ENCODE measurements around the gene CCDC182. TPM values are rescaled to one million over a fixed set of nuclear protein-coding genes. Genes with fewer than 3 reads are reported as not detected.

The CCDC182 gene
- total RNA-seq, 4 donors from 2014 or later = not detected

DNA sequence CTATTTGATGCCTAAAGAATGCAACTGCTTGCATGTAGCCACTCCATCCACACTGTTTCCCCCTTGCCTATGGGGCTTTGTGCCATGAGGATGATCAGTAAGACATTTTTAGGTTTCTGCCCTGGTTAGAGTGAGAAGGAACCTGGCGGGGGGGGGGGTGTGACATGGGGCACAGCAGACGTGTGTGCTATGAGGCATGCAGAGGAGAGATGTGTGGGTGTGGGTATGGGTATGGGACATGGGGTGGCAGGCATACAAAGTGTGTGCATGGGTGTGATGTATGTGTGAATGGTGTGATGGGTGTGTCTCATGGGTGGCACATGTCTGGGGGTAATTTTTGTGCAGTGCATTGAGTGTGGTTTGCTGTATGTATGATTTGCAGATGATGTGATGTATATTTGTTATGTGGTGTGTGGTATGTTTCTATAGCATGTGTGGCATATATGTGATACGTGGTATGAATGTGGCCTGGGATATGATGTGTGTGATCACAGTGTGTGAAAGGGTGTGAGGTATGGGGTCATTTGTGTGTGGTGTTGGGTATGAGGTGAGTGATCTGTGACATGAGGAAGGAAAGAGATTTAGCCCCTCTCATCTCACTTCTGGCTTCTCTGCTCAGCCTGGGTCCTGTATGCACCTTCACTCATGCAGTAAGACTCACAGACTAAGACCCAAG, 14.9 kb downstream of the CCDC182 start:
- no peak for TF ChIP-seq EP300 (IDR thresholded peaks at IDR 0.05)
- TF ChIP-seq POLR2AphosphoS5 (IDR thresholded peaks at IDR 0.05) = no peak
- TF ChIP-seq POLR2A (IDR thresholded peaks at IDR 0.05) = no peak
- TF ChIP-seq, protein P1, sequence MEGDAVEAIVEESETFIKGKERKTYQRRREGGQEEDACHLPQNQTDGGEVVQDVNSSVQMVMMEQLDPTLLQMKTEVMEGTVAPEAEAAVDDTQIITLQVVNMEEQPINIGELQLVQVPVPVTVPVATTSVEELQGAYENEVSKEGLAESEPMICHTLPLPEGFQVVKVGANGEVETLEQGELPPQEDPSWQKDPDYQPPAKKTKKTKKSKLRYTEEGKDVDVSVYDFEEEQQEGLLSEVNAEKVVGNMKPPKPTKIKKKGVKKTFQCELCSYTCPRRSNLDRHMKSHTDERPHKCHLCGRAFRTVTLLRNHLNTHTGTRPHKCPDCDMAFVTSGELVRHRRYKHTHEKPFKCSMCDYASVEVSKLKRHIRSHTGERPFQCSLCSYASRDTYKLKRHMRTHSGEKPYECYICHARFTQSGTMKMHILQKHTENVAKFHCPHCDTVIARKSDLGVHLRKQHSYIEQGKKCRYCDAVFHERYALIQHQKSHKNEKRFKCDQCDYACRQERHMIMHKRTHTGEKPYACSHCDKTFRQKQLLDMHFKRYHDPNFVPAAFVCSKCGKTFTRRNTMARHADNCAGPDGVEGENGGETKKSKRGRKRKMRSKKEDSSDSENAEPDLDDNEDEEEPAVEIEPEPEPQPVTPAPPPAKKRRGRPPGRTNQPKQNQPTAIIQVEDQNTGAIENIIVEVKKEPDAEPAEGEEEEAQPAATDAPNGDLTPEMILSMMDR (IDR thresholded peaks at IDR 0.05) = no peak
- no peaks in the 10 kb centered on the region for H3K9me3 ChIP-seq
- peaks cover 0 to 10% (median 0%) of the 10 kb centered on the region in 3 donors for H3K4me1 ChIP-seq
- H3K36me3 ChIP-seq = no peaks in the 10 kb centered on the region
- no peak overlapping the region for H3K4me3 ChIP-seq
- WGBS, 2 donors (ENCODE audit: low coverage in 1 of 2) = 86 to 98% methylated on average over 2 of the region's 3 CpGs
- H3K27ac ChIP-seq = no peak overlapping the region
- no peaks in the 10 kb centered on the region for H3K27me3 ChIP-seq
- no peak for ATAC-seq

DNA sequence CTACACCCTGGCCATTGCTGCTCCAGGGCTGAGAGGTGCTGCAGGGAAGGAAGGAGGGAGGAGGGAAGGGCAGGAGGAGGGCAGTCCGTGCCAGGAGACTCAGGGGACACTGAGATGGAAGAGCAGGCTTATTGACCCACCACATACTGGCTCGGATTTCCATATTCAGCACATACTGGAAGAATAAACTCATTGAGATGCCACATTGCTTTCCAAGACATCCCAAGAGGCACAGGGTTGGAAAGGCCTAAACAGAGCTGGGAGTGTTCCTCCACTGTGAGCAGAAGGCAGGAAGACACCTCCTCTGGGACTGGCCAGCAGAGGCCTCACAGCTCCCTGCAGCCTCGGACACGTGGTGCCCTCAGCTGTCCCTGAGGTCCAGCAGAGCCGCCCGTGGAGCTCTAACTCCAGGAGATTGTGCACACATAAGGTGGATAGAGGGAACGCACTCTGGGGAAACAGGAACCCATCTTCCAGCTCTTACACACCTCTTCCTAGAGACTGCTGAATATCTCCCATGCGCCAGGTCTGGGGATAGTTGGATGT, 17.4 kb downstream of the CCDC182 start:
- Histone ChIP-seq H3K27me3 (no peaks in the 10 kb centered on the region), H3K4me3 (no peak overlapping the region), H3K27ac (no peak overlapping the region), H3K9me3 (no peaks in the 10 kb centered on the region), H3K4me1 (peaks cover 0 to 10% (median 0%) of the 10 kb centered on the region in 3 donors), H3K36me3 (no peaks in the 10 kb centered on the region)
- ATAC-seq = no peak
- WGBS, 2 donors (ENCODE audit: low coverage in 1 of 2) = 83 to 90% methylated on average over 2 to 3 of the region's 8 CpGs
- TF ChIP-seq POLR2A (IDR thresholded peaks at IDR 0.05) (no peak), POLR2AphosphoS5 (IDR thresholded peaks at IDR 0.05) (no peak), EP300 (IDR thresholded peaks at IDR 0.05) (no peak)
- TF ChIP-seq, protein P1 (IDR thresholded peaks at IDR 0.05) = no peak

DNA sequence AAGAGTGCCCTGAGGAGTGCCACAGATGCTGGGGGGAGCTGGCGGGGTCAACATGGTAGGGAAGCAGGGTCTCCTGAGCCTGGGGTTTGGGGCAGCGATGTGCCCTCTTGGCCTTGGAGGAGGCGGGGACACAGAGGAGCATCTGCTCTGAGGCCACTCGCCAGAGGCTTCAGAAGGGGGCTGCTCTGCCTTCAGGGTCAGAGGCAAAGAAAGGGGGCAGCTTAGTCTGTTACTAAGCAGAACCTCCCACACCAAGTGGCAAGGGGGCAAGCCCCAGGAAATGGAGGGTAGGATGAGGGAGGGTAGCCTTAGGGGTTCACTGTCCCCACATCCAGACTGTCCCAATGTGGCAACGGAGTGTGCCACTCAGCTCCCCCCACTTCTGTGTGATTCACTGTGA, 18.3 kb downstream of the CCDC182 start:
- Histone ChIP-seq H3K4me3 (no peak overlapping the region), H3K27ac (no peak overlapping the region), H3K36me3 (no peaks in the 10 kb centered on the region), H3K27me3 (no peaks in the 10 kb centered on the region), H3K9me3 (no peaks in the 10 kb centered on the region), H3K4me1 (peaks cover 0 to 5% (median 0%) of the 10 kb centered on the region in 3 donors)
- no CpG with 5 or more reads among the region's 5 CpGs for WGBS, 2 donors (ENCODE audit: low coverage in 1 of 2)
- TF ChIP-seq, protein P1 (IDR thresholded peaks at IDR 0.05) = no peak
- TF ChIP-seq POLR2AphosphoS5 (IDR thresholded peaks at IDR 0.05) (no peak), EP300 (IDR thresholded peaks at IDR 0.05) (no peak), POLR2A (IDR thresholded peaks at IDR 0.05) (no peak)
- no peak for ATAC-seq

DNA sequence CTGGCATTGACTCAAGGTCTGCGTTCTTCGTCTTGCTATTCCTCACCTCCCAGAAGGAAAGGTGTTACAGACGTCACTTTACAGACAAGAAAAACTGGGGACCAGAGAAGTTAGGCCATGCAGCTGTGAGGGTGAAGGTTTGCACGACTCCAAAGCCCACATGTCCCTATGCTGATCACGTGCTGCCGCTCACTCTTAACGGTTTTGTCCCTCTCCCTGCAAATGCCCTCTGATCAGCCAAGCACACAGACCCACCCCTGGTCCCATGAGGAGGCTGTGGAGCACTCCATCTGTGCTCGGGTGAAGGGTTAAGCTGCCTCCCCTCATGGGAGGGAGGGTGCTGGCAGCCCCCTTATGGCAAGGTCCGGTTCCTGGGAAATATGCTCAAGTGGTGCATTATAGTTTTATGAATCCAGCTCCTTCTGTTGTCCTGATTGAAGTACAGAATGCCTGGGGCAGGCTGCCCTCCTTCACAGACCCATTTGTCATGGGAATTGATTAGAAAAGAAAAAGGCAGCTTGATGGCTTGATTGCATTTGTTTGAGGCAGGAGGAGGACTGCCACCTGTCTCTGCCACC, 18.8 kb downstream of the CCDC182 start:
- Histone ChIP-seq H3K27me3 (no peaks in the 10 kb centered on the region), H3K27ac (no peak overlapping the region), H3K9me3 (no peaks in the 10 kb centered on the region), H3K4me3 (no peak overlapping the region), H3K36me3 (no peaks in the 10 kb centered on the region), H3K4me1 (peaks cover 0 to under 1% (median 0%) of the 10 kb centered on the region in 3 donors)
- WGBS, 2 donors (ENCODE audit: low coverage in 1 of 2) = 92% methylated on average over 7 of the region's 9 CpGs; no CpG with 5 or more reads in 1 of the 2 donors
- ATAC-seq = no peak
- TF ChIP-seq POLR2A (IDR thresholded peaks at IDR 0.05) = no peak
- TF ChIP-seq, protein P1 (IDR thresholded peaks at IDR 0.05) = no peak
- no peak for TF ChIP-seq POLR2AphosphoS5 (IDR thresholded peaks at IDR 0.05)
- TF ChIP-seq EP300 (IDR thresholded peaks at IDR 0.05) = no peak
